ENCODE results near the gene RNF207.

The RNF207 gene

GRCh38 chr1:6209661-6210580, 4.0 kb downstream of the RNF207 start:
- Histone ChIP-seq H2AFZ (ENCODE audit: low read depth, low read length) (no peak overlapping the region), H3K9ac (ENCODE audit: low read length) (no peak overlapping the region), H3K79me2 (ENCODE audit: low read length) (no peaks in the 10 kb centered on the region), H3K4me1 (ENCODE audit: low read length) (peaks cover 8% of the 10 kb centered on the region), H3K4me3 (ENCODE audit: low read length) (no peak overlapping the region), H3K27me3 (ENCODE audit: low read depth, low read length) (no peaks in the 10 kb centered on the region), H4K20me1 (ENCODE audit: insufficient read depth, low read length) (no peaks in the 10 kb centered on the region), H3K36me3 (replicated peaks; ENCODE audit: low read depth, low read length) (no peaks in the 10 kb centered on the region), H3K9me3 (ENCODE audit: insufficient read depth, low read length) (no peaks in the 10 kb centered on the region), H3K4me2 (ENCODE audit: low read length) (no peak overlapping the region), H3K27ac (ENCODE audit: low read length) (no peak overlapping the region)
- no peak for TF ChIP-seq EZH2phosphoT487 (IDR thresholded peaks at IDR 0.05; ENCODE audit: low read depth)
- TF ChIP-seq, protein P1, sequence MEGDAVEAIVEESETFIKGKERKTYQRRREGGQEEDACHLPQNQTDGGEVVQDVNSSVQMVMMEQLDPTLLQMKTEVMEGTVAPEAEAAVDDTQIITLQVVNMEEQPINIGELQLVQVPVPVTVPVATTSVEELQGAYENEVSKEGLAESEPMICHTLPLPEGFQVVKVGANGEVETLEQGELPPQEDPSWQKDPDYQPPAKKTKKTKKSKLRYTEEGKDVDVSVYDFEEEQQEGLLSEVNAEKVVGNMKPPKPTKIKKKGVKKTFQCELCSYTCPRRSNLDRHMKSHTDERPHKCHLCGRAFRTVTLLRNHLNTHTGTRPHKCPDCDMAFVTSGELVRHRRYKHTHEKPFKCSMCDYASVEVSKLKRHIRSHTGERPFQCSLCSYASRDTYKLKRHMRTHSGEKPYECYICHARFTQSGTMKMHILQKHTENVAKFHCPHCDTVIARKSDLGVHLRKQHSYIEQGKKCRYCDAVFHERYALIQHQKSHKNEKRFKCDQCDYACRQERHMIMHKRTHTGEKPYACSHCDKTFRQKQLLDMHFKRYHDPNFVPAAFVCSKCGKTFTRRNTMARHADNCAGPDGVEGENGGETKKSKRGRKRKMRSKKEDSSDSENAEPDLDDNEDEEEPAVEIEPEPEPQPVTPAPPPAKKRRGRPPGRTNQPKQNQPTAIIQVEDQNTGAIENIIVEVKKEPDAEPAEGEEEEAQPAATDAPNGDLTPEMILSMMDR (IDR thresholded peaks at IDR 0.05; ENCODE audit: low read depth, low read length) = no peak

- TF ChIP-seq EZH2phosphoT487 (IDR thresholded peaks at IDR 0.05; ENCODE audit: low read depth) = no peak
- TF ChIP-seq, protein P1 (IDR thresholded peaks at IDR 0.05; ENCODE audit: low read depth, low read length) = no peak
- no peaks in the 10 kb centered on the region for H3K27me3 ChIP-seq (ENCODE audit: low read depth, low read length)
- no peaks in the 10 kb centered on the region for H3K79me2 ChIP-seq (ENCODE audit: low read length)
- no peaks in the 10 kb centered on the region for H3K9me3 ChIP-seq (ENCODE audit: insufficient read depth, low read length)
- no peaks in the 10 kb centered on the region for H4K20me1 ChIP-seq (ENCODE audit: insufficient read depth, low read length)
- no peak overlapping the region for H3K4me2 ChIP-seq (ENCODE audit: low read length)
- H3K36me3 ChIP-seq (replicated peaks; ENCODE audit: low read depth, low read length) = no peaks in the 10 kb centered on the region
- no peak overlapping the region for H2AFZ ChIP-seq (ENCODE audit: low read depth, low read length)
- H3K27ac ChIP-seq (ENCODE audit: low read length) = no peak overlapping the region
- peaks cover 8% of the 10 kb centered on the region for H3K4me1 ChIP-seq (ENCODE audit: low read length)
- no peak overlapping the region for H3K4me3 ChIP-seq (ENCODE audit: low read length)
- no peak overlapping the region for H3K9ac ChIP-seq (ENCODE audit: low read length)
Measured at GRCh38 chr1:6210591-6211355, 4.9 kb downstream of the RNF207 start.

GRCh38 chr1:6211731-6212130, 5.8 kb downstream of the RNF207 start:
- no peaks in the 10 kb centered on the region for H3K79me2 ChIP-seq (ENCODE audit: low read length)
- H3K36me3 ChIP-seq (replicated peaks; ENCODE audit: low read depth, low read length) = no peaks in the 10 kb centered on the region
- TF ChIP-seq, protein P1 (IDR thresholded peaks at IDR 0.05; ENCODE audit: low read depth, low read length) = no peak
- no peak for TF ChIP-seq EZH2phosphoT487 (IDR thresholded peaks at IDR 0.05; ENCODE audit: low read depth)

More at GRCh38 chr1:6211731-6212130, 5.8 kb downstream of the RNF207 start:
- no peaks in the 10 kb centered on the region for H4K20me1 ChIP-seq (ENCODE audit: insufficient read depth, low read length)
- H3K27me3 ChIP-seq (ENCODE audit: low read depth, low read length) = no peaks in the 10 kb centered on the region
- H3K9me3 ChIP-seq (ENCODE audit: insufficient read depth, low read length) = no peaks in the 10 kb centered on the region
- H3K4me1 ChIP-seq (ENCODE audit: low read length) = peaks cover 8% of the 10 kb centered on the region
- H3K4me3 ChIP-seq (ENCODE audit: low read length) = no peak overlapping the region
- H3K4me2 ChIP-seq (ENCODE audit: low read length) = no peak overlapping the region
- H2AFZ ChIP-seq (ENCODE audit: low read depth, low read length) = no peak overlapping the region
- no peak overlapping the region for H3K27ac ChIP-seq (ENCODE audit: low read length)
- no peak overlapping the region for H3K9ac ChIP-seq (ENCODE audit: low read length)

Measured in OCI-LY3 (cell line).